ENCODE measurements around the gene JTB. TPM values are rescaled to one million over a fixed set of nuclear protein-coding genes. Genes with fewer than 3 reads are reported as not detected.

The JTB gene
- total RNA-seq, 1 experiment from 2014 or later, result 134 TPM

DNA sequence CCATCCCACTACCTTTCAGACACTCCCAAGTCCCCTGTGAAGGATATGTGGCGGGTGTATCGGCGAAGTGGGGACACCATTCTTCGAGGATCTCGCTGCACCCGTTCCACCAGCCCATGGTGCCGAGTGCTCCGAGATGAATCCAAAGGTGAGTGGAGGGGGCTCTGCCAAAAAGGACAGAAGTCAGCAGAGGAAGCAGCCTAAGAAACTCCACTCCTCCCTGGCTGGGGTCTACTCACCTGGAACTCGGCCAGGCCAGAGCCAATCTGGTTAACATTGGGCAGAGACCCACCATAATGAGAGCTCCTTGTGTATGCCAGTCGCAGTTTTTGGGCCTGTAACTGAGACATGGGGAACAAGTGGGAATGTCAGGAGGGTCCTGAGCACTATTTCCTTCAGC is 22.6 kb downstream of the JTB start:
- H3K4me3 ChIP-seq (ENCODE audit: low read depth in 2 of 2, low read length in 2 of 2), result no peak overlapping the region
- ATAC-seq (no peak), DNase-seq (ENCODE audit: low read depth, low spot score) (no peak)
- H3K36me3 ChIP-seq (ENCODE audit: control insufficient read depth, insufficient read depth, low read length), result peaks cover 3% of the 10 kb centered on the region
- CTCF ChIA-PET, result no interaction called here
- POLR2A ChIA-PET, result interaction anchor here (0.6 kb wide), 1 partner anchor 29 kb away, joined by 19 read pairs; no protein-coding TSS in a partner anchor
- H3K4me1 ChIP-seq (ENCODE audit: control insufficient read depth, insufficient read depth, low read length), result peaks cover 16% of the 10 kb centered on the region
- no peaks in the 10 kb centered on the region for H3K27me3 ChIP-seq (ENCODE audit: control insufficient read depth, insufficient read depth, low read length)
- BruUV-seq (replicated peaks), result no TSS peak
- H3K9me3 ChIP-seq (ENCODE audit: control insufficient read depth, insufficient read depth, low read depth, low read length), result no peaks in the 10 kb centered on the region
- H3K27ac ChIP-seq (ENCODE audit: low read length), result no peak overlapping the region
- intact Hi-C loops (cut with micrococcal nuclease; ENCODE audit: unreplicated experiment) (no loop called here), in situ Hi-C loops (cut with HindIII; ENCODE audit: low pct_unique_long_range_greater_than_20kb, low sequenced_read_pairs) (no loop called here)
- no peak for TF ChIP-seq POLR2AphosphoS5 (IDR thresholded peaks at IDR 0.05; ENCODE audit: low read depth, low read length)
- TF ChIP-seq TCF7L2 (IDR thresholded peaks at IDR 0.05; ENCODE audit: low read depth, low read length), result no peak
- TF ChIP-seq, protein P1, sequence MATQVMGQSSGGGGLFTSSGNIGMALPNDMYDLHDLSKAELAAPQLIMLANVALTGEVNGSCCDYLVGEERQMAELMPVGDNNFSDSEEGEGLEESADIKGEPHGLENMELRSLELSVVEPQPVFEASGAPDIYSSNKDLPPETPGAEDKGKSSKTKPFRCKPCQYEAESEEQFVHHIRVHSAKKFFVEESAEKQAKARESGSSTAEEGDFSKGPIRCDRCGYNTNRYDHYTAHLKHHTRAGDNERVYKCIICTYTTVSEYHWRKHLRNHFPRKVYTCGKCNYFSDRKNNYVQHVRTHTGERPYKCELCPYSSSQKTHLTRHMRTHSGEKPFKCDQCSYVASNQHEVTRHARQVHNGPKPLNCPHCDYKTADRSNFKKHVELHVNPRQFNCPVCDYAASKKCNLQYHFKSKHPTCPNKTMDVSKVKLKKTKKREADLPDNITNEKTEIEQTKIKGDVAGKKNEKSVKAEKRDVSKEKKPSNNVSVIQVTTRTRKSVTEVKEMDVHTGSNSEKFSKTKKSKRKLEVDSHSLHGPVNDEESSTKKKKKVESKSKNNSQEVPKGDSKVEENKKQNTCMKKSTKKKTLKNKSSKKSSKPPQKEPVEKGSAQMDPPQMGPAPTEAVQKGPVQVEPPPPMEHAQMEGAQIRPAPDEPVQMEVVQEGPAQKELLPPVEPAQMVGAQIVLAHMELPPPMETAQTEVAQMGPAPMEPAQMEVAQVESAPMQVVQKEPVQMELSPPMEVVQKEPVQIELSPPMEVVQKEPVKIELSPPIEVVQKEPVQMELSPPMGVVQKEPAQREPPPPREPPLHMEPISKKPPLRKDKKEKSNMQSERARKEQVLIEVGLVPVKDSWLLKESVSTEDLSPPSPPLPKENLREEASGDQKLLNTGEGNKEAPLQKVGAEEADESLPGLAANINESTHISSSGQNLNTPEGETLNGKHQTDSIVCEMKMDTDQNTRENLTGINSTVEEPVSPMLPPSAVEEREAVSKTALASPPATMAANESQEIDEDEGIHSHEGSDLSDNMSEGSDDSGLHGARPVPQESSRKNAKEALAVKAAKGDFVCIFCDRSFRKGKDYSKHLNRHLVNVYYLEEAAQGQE (IDR thresholded peaks at IDR 0.05; ENCODE audit: insufficient read depth in 1 of 2, low read depth in 2 of 2, low read length in 1 of 2), result no peak
- TF ChIP-seq SIN3A (IDR thresholded peaks at IDR 0.05; ENCODE audit: borderline replicate concordance, insufficient read depth, low read depth, low read length), result no peak
- TF ChIP-seq, protein P2, sequence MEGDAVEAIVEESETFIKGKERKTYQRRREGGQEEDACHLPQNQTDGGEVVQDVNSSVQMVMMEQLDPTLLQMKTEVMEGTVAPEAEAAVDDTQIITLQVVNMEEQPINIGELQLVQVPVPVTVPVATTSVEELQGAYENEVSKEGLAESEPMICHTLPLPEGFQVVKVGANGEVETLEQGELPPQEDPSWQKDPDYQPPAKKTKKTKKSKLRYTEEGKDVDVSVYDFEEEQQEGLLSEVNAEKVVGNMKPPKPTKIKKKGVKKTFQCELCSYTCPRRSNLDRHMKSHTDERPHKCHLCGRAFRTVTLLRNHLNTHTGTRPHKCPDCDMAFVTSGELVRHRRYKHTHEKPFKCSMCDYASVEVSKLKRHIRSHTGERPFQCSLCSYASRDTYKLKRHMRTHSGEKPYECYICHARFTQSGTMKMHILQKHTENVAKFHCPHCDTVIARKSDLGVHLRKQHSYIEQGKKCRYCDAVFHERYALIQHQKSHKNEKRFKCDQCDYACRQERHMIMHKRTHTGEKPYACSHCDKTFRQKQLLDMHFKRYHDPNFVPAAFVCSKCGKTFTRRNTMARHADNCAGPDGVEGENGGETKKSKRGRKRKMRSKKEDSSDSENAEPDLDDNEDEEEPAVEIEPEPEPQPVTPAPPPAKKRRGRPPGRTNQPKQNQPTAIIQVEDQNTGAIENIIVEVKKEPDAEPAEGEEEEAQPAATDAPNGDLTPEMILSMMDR (IDR thresholded peaks at IDR 0.05), result no peak

DNA sequence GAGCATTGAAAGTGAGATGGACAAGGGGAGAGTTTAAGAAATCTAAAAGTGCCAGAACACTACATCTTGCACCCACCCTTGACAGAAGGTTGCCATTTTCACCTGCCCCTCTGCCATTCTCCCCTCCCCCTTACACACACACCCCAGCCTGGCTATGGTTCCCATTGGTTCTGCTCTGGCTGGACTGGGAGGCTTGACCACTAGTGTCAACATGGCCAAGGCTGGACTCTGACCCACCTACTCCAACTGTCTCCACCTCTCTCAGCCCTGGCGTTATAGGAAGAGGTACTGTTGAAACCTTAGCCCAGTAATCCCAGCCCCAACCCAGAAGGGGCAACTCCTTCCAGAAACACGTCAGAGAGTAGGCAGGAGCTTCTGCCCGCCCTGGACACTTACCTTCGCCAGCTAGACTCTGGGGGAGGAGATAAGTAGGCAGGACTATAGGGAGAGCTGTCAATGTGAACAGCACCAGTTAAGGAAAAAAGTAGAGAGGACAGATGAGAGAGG is 23.6 kb downstream of the JTB start:
- CTCF ChIA-PET, result no interaction called here
- DNase-seq (ENCODE audit: low read depth, low spot score) (no peak), ATAC-seq (no peak)
- no TSS peak for BruUV-seq (replicated peaks)
- Histone ChIP-seq H3K9me3 (ENCODE audit: control insufficient read depth, insufficient read depth, low read depth, low read length) (no peaks in the 10 kb centered on the region), H3K36me3 (ENCODE audit: control insufficient read depth, insufficient read depth, low read length) (peaks cover 3% of the 10 kb centered on the region), H3K4me3 (ENCODE audit: low read depth in 2 of 2, low read length in 2 of 2) (no peak overlapping the region), H3K27me3 (ENCODE audit: control insufficient read depth, insufficient read depth, low read length) (no peaks in the 10 kb centered on the region), H3K4me1 (ENCODE audit: control insufficient read depth, insufficient read depth, low read length) (peaks cover 12% of the 10 kb centered on the region), H3K27ac (ENCODE audit: low read length) (no peak overlapping the region)
- intact Hi-C loops (cut with micrococcal nuclease; ENCODE audit: unreplicated experiment), result no loop called here
- POLR2A ChIA-PET, result no interaction called here
- in situ Hi-C loops (cut with HindIII; ENCODE audit: low pct_unique_long_range_greater_than_20kb, low sequenced_read_pairs), result no loop called here
- no peak for TF ChIP-seq TCF7L2 (IDR thresholded peaks at IDR 0.05; ENCODE audit: low read depth, low read length)

DNA sequence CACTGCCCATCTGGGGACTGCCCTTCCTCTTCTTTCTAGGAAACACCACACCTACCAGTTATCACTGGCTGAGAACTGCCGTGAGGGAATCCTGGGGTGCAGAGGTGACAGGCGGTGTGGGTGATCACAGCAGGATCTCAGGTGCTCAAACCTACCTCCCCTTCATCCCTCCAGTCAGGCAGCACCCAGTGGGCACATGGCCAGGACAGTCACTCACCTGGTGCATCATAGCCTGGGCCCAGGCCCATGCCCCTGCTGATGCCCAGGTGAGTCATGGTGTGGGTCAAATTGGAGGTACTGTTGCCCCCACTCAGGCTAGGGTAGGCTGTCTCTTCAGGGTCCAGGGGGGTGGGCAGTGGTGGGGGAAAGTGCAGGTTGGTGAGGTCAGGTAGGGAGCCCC is 25.7 kb downstream of the JTB start:
- TF ChIP-seq, protein P1 (IDR thresholded peaks at IDR 0.05; ENCODE audit: insufficient read depth in 1 of 2, low read depth in 2 of 2, low read length in 1 of 2), result no peak
- no peak for TF ChIP-seq SIN3A (IDR thresholded peaks at IDR 0.05; ENCODE audit: borderline replicate concordance, insufficient read depth, low read depth, low read length)
- TF ChIP-seq, protein P2 (IDR thresholded peaks at IDR 0.05), result no peak
- TF ChIP-seq TCF7L2 (IDR thresholded peaks at IDR 0.05; ENCODE audit: low read depth, low read length), result no peak
- TF ChIP-seq POLR2AphosphoS5 (IDR thresholded peaks at IDR 0.05; ENCODE audit: low read depth, low read length), result no peak
- Histone ChIP-seq H3K4me1 (ENCODE audit: control insufficient read depth, insufficient read depth, low read length) (peaks cover 13% of the 10 kb centered on the region), H3K27ac (ENCODE audit: low read length) (no peak overlapping the region), H3K27me3 (ENCODE audit: control insufficient read depth, insufficient read depth, low read length) (no peaks in the 10 kb centered on the region), H3K9me3 (ENCODE audit: control insufficient read depth, insufficient read depth, low read depth, low read length) (no peaks in the 10 kb centered on the region), H3K36me3 (ENCODE audit: control insufficient read depth, insufficient read depth, low read length) (peaks cover 3% of the 10 kb centered on the region), H3K4me3 (ENCODE audit: low read depth in 2 of 2, low read length in 2 of 2) (no peak overlapping the region)
- DNase-seq (ENCODE audit: low read depth, low spot score), result no peak
- in situ Hi-C loops (cut with HindIII; ENCODE audit: low pct_unique_long_range_greater_than_20kb, low sequenced_read_pairs) (no loop called here), intact Hi-C loops (cut with micrococcal nuclease; ENCODE audit: unreplicated experiment) (no loop called here)
- ChIA-PET CTCF (no interaction called here), POLR2A (no interaction called here)
- no peak for ATAC-seq
- no TSS peak for BruUV-seq (replicated peaks)
